ENCODE measurements around the gene MAGEB3.

DNA sequence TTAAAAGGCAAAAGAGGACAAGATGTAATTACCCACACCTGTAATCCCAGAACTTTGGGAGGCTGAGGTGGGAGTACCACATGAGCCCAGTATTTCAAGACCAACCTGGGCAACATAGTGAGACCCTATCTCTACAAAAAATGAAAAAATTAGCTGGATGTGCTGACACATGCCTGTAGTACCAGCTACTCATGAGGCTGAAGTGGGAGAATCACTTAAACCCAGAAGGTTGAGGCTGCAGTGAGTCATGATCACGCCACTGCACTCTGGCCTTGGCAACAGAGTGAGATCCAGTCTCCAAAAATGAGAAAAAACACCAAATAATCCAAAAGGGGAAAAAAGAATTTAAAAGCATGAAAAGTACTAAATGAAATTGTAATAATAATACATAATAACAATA lies 47.9 kb downstream of the MAGEB3 start:
- TF ChIP-seq, protein P1, sequence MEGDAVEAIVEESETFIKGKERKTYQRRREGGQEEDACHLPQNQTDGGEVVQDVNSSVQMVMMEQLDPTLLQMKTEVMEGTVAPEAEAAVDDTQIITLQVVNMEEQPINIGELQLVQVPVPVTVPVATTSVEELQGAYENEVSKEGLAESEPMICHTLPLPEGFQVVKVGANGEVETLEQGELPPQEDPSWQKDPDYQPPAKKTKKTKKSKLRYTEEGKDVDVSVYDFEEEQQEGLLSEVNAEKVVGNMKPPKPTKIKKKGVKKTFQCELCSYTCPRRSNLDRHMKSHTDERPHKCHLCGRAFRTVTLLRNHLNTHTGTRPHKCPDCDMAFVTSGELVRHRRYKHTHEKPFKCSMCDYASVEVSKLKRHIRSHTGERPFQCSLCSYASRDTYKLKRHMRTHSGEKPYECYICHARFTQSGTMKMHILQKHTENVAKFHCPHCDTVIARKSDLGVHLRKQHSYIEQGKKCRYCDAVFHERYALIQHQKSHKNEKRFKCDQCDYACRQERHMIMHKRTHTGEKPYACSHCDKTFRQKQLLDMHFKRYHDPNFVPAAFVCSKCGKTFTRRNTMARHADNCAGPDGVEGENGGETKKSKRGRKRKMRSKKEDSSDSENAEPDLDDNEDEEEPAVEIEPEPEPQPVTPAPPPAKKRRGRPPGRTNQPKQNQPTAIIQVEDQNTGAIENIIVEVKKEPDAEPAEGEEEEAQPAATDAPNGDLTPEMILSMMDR (IDR thresholded peaks at IDR 0.05): no peak
- TF ChIP-seq ZFX (IDR thresholded peaks at IDR 0.05; ENCODE audit: borderline replicate concordance): no peak
